Endothelial cell (in vitro differentiated cells): ENCODE results near the gene KCNQ4. TPM values are rescaled to one million over a fixed set of nuclear protein-coding genes. Genes with fewer than 3 reads are reported as not detected.

ENCODE experiments used
- DNase-seq: peaks from one replicate; pipeline ENCODE4 v3.0.0; 2021; ENCODE audit warnings: low spot score
- H3K27ac Mint-ChIP-seq: one replicate; pipeline ENCODE4 v1.8.0; 2021; ENCODE audit warnings: mixed read lengths, inconsistent platforms; ENCODE audit not compliant: unreplicated experiment
- H3K27me3 Mint-ChIP-seq: one replicate; pipeline ENCODE4 v1.8.0; 2021; ENCODE audit warnings: mild to moderate bottlenecking, moderate library complexity, mixed read lengths, inconsistent platforms; ENCODE audit not compliant: unreplicated experiment
- H3K36me3 Mint-ChIP-seq: one replicate; pipeline ENCODE4 v1.8.0; 2021; ENCODE audit warnings: mild to moderate bottlenecking, low read depth, mixed read lengths, inconsistent platforms; ENCODE audit not compliant: unreplicated experiment
- H3K4me1 Mint-ChIP-seq: one replicate; pipeline ENCODE4 v1.8.0; 2021; ENCODE audit warnings: mild to moderate bottlenecking, mixed read lengths, inconsistent platforms; ENCODE audit not compliant: unreplicated experiment
- H3K4me3 Mint-ChIP-seq: one replicate; pipeline ENCODE4 v1.8.0; 2021; ENCODE audit warnings: mild to moderate bottlenecking, mixed read lengths, inconsistent platforms; ENCODE audit not compliant: unreplicated experiment
- H3K9me3 Mint-ChIP-seq: one replicate; pipeline ENCODE4 v1.8.0; 2021; ENCODE audit warnings: mixed read lengths, inconsistent platforms; ENCODE audit not compliant: unreplicated experiment
- CTCF ChIP-seq: fragments of 200-600 bp; sonication (generic); IDR thresholded peaks from one replicate; pipeline ENCODE4 v1.5.0; 2021; ENCODE audit warnings: antibody characterized with exemption; ENCODE audit not compliant: unreplicated experiment
- total RNA-seq: library from RNA; stranded (reverse); fragmentation: NEBNext Ultra II Directional; extraction: Animal tissue kit (Norgen Biotek cat#: 25700); gene quantifications from one replicate; pipeline ENCODE4 v1.2.1, GENCODE V29; 2021; ENCODE audit not compliant: unreplicated experiment

Gene KCNQ4
- total RNA-seq, 1 donor from 2014 or later, result 1.5 TPM

GRCh38 chr1:40784771-40785151 is 1.2 kb downstream of the KCNQ4 start:
- Mint-ChIP-seq H3K36me3 (peaks cover 4% of the 10 kb centered on the region), H3K27me3 (peaks cover 23% of the 10 kb centered on the region), H3K4me1 (peaks cover 14% of the 10 kb centered on the region), H3K9me3 (no peaks in the 10 kb centered on the region), H3K4me3 (peak overlapping the region; percentile 83), H3K27ac (no peak overlapping the region)
- no peak for TF ChIP-seq CTCF
- no peak for DNase-seq

DNA sequence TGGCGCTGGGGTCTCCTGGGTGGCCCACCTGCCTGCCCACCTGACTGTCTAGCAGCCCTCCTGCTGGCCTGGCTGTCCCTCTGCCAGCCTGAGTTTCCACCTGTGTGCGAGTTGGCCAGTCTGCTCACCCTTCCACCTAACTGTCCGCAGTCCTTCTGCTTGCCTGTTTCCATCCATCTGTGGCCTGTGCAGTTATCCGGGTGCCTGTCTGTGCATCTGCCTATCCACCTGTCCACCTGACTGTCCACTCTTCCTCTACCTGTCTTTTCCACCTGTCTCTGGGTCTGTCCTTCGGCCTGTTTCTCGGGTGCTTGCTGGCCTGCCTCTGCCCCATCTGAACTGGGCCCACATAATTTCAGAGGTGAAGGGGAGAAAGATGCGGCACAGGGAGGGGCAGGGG is 1.9 kb downstream of the KCNQ4 start:
- H3K4me1 Mint-ChIP-seq, result peaks cover 14% of the 10 kb centered on the region
- no peak for DNase-seq
- peaks cover 23% of the 10 kb centered on the region for H3K27me3 Mint-ChIP-seq
- no peak for TF ChIP-seq CTCF
- H3K36me3 Mint-ChIP-seq, result no peaks in the 10 kb centered on the region
- no peaks in the 10 kb centered on the region for H3K9me3 Mint-ChIP-seq
- peak overlapping the region; percentile 78 for H3K4me3 Mint-ChIP-seq
- H3K27ac Mint-ChIP-seq, result no peak overlapping the region

GRCh38 chr1:40786171-40786994 is 2.8 kb downstream of the KCNQ4 start:
- H3K4me1 Mint-ChIP-seq, result peaks cover 7% of the 10 kb centered on the region
- peak overlapping the region; percentile 36 for H3K27ac Mint-ChIP-seq
- no peaks in the 10 kb centered on the region for H3K9me3 Mint-ChIP-seq
- no peaks in the 10 kb centered on the region for H3K36me3 Mint-ChIP-seq
- TF ChIP-seq CTCF, result no peak
- DNase-seq, result no peak
- H3K4me3 Mint-ChIP-seq, result no peak overlapping the region
- peaks cover 23% of the 10 kb centered on the region for H3K27me3 Mint-ChIP-seq

DNA sequence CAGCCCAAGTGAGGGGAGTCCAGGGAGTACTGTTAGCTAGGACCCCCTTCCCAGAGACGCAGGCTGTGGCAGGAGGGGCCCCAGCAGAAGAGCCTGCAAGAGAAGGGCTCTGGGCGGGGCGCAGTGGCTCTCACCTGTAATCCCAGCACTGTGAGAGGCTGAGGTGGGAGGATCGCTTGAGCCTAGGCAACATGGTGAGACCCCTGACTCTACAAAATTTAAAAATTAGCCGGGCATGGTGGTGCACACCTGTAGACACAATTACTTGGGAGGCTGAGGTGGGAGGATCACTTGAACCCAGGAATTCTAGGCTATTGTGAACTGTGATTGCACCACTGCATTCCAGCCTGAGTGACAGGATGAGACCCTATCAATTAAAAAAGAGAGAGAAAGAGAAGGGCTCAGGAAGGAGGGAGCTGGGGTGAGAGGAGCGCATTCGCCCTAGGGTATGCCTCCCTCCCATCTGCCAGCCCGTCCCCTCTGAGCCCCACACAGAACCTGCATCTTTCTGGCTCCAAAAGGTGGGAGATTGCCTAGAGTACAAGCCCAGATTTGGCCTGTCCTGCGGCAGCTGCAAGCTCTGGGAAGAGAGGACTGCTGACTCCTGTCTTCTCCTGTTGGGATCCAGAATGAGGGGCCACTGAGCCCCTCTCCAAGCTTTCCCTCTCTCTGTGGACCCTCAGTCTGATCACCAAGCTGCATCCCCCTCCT is 3.6 kb downstream of the KCNQ4 start:
- Mint-ChIP-seq H3K36me3 (no peaks in the 10 kb centered on the region), H3K27ac (no peak overlapping the region), H3K4me3 (no peak overlapping the region), H3K9me3 (no peaks in the 10 kb centered on the region), H3K27me3 (peaks cover 21% of the 10 kb centered on the region), H3K4me1 (peaks cover 6% of the 10 kb centered on the region)
- no peak for DNase-seq
- no peak for TF ChIP-seq CTCF
